HG03457 (cell line): ENCODE data around the gene NELFB.

Source experiments
- ATAC-seq: cut with Tn5 transposase; IDR thresholded peaks from one replicate; pipeline ENCODE4 v1.9.1; 2021; ENCODE audit warnings: moderate number of reproducible peaks; ENCODE audit not compliant: unreplicated experiment

The NELFB gene

GRCh38 chr9:137279741-137280473 is 24.8 kb downstream of the NELFB start:
- no peak for ATAC-seq

GRCh38 chr9:137280474-137281344 is 25.6 kb downstream of the NELFB start:
- ATAC-seq: no peak

GRCh38 chr9:137281345-137282116 is 26.4 kb downstream of the NELFB start:
- ATAC-seq: no peak

GRCh38 chr9:137286975-137287383 is 31.9 kb downstream of the NELFB start:
- ATAC-seq: no peak

DNA sequence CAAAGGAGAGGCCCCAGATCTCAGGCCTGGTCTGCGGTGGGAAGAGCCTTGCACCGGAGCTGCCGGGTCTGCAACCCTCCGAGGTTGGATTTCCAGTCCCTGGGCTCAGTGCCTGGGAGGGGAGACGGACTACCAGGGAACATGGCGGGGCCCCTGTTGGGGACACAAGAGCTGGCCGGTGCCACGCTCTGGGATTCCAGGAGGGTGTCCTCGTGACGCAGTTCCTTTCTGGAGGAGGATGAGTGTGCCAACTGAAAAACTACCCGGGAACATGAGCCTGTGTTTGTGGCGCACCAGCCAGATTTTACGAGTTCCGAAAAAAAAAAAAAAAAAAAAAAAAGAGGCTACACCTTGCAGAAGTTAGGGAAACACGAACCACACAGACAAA is 38.0 kb downstream of the NELFB start:
- no peak for ATAC-seq

GRCh38 chr9:137293482-137294090 is 38.5 kb downstream of the NELFB start:
- no peak for ATAC-seq

GRCh38 chr9:137294091-137294680 is 39.1 kb downstream of the NELFB start:
- ATAC-seq: no peak

GRCh38 chr9:137294681-137295237 is 39.6 kb downstream of the NELFB start:
- no peak for ATAC-seq

- ATAC-seq: no peak
Observed at GRCh38 chr9:137295238-137295811, 40.2 kb downstream of the NELFB start.

DNA sequence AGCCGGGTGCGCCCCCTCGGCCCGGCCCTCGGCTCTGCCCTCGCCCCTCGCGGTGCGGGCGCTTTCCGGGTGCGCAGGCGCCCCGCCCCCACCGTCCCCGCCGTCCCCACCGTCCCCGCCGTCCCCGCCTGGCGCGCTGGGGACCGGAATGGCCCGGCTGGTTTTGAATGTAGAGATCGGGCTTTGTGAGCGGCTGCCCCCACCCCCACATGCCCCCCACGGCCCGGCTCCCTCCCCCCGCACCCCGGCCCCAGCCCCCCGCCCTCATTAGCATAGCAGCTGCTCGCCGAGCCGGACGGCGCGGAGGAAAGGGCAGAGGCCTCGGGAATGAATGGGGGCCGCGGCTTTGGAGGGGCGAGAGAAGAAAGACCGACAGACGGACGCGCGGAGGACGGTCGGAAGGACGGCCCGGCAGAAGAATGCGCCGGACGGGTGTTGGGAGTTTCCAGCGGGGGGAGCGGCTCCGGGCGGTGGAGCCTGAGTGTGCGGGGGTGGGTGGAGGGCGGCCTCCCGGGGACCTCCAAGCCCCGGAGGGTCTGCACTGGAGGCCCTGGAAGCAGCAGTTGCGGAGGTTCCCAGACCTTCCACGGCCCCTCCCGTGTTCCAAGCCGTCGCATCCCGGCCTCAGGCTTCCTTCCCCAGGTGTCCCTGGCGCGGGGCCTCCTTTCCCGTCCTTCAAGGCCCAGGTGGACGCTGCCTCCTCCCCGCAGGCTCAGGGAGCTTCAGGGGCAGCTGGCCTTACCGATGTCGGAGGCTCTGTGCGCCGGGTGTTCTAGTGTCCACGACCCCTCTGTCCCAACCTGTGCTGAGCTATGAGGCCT is 40.9 kb downstream of the NELFB start:
- ATAC-seq: no peak

DNA sequence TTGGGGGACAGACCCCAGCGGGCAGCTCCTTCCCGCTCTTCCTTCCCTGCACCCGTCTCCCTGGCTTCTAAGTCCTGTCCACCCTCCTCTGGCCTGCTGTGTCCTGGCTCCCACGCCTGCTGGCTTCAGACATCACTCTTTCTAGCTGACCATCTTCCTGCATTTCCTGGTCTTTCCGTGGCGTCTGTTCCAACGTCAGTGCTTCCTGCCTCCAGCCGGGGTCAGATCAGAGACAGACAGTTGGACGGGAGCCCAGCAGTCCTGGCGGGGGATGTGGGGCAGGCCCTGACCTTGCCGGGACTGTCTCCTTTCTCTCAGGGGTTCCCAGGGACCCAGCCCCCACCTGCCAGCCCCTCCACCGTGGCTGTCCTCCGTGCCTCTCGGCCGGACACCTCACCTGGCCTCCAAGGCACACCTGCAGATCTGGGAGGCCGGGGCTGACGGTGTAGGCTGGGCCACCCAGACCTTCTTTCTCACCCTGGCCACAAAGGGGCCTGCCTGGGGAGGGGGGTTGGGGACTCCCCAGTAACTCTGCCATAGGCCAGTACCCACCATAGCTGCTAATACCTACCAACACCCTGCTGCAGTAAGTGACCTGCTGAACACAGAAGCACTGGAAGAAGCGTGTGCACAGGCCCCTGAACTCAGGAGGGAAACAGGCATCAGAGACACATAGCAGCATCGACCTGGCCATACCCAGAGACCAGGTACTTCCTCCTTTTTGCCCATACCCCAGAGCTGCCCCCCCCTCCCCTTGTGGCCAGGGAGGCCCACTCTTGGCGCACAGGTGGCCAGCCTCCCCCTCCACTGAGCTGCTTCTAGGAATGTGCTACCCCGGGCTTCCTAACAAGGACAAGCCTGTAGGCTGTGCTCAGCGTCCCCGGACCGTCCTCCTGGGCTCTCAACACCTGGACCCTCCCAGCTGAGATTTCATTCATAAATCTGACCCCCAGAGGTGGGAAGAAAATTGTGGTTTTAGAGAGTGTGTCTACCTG is 41.8 kb downstream of the NELFB start:
- no peak for ATAC-seq

GRCh38 chr9:137297966-137298365 is 42.8 kb downstream of the NELFB start:
- ATAC-seq: no peak

DNA sequence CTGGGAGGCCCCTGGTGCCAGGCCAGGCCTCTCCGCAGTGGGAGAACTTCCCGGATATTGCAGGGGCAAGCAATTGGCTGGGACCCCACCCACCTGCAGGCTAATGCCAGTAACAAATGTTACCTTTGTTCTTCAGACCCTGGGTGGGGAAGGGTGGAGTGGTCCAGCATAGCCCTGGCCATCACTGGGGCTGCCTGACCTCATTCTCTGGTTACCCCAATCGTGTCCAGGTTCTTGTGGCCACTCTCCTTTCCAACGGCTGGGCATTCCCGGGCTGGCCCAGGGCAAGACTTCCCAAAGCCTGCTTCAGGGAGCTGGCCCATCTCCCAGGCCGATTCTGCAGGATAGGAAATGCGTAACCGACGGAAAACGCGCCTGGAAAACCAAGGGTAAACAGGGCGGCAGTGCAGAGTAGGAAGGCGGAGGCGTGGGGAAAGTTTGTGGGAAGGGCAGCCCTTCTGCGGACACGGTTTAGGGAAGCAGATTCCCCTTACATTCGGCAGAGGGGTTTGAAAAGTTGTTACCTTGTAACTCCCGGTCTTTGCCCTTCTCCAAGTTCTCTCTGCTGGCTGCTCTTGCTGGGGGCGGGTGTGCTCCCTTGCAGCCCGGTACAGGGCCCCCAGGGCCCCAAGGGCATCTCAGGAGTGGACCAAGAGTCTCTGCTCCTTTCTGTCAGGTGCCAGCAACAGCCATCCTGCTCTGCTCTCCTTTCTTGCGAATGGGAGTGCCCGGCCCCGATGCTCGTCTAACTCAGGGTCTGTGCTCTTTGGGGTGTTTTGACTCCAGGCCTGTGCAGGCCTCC is 43.5 kb downstream of the NELFB start:
- no peak for ATAC-seq

DNA sequence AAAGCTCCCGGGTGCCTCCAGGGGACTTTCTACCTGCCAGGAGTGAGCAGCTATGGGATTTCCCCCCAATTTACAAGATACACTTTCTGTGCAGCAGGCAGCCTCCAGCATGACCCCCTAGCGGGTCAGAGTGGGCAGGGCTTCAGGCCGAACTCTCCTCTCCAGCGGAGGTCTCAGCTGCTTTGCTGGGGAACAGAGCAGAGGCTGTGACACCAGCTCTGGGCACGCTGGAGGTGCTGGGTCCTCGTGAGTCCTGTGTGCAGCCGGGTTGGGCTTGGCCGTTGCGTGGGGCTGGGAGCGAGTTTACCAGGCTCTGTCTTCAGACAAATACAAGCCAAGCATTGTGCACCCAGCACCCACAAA is 44.1 kb downstream of the NELFB start:
- no peak for ATAC-seq

DNA sequence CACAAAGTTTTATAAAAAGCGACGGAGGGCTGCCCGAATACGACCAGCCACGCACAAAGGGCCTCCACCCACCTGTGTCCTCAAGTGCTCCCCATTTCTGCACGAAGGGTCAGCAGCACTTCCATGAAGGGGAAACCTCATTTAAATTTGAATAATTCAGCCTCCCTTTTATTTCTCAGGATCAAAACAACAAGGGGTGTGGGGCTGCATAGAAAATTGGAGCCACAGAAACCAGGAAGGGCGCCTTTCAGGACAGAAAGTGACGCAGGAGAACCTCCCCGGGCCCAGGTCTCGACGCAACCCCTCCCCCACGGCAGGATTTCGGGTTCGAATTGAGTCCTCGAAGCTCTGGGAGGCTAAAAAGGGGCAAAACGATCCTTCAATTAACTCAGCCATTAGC is 44.8 kb downstream of the NELFB start:
- no peak for ATAC-seq

GRCh38 chr9:137300567-137301080 is 45.5 kb downstream of the NELFB start:
- ATAC-seq: no peak
